HG03439 (cell line): ENCODE results near the gene AUTS2.

Experiments used
- ATAC-seq: cut with Tn5 transposase; IDR thresholded peaks from one replicate; pipeline ENCODE4 v1.9.1; 2021; ENCODE audit warnings: mild to moderate bottlenecking, moderate library complexity; ENCODE audit not compliant: unreplicated experiment

The AUTS2 gene

GRCh38 chr7:70421319-70421718, 823.0 kb downstream of the AUTS2 start:
- ATAC-seq, result no peak

- peak; percentile 81 for ATAC-seq
These were observed 828.1 kb downstream of the AUTS2 start for GRCh38 chr7:70426249-70426880.

- ATAC-seq, result no peak
These were observed 834.3 kb downstream of the AUTS2 start for GRCh38 chr7:70432567-70433001.

GRCh38 chr7:70434376-70434775, 836.1 kb downstream of the AUTS2 start:
- no peak for ATAC-seq

- ATAC-seq, result no peak
These were observed 836.5 kb downstream of the AUTS2 start for GRCh38 chr7:70434821-70435220.

GRCh38 chr7:70435634-70436033, 837.4 kb downstream of the AUTS2 start:
- no peak for ATAC-seq

- ATAC-seq, result no peak
These were observed 838.6 kb downstream of the AUTS2 start for GRCh38 chr7:70436790-70437350.

- ATAC-seq, result no peak
These were observed 841.4 kb downstream of the AUTS2 start for GRCh38 chr7:70439651-70440050.

GRCh38 chr7:70446448-70447143, 848.3 kb downstream of the AUTS2 start:
- no peak for ATAC-seq

GRCh38 chr7:70448312-70448906, 850.1 kb downstream of the AUTS2 start:
- no peak for ATAC-seq

- no peak for ATAC-seq
These were observed 852.5 kb downstream of the AUTS2 start for GRCh38 chr7:70450731-70451130.

GRCh38 chr7:70455925-70456324, 857.6 kb downstream of the AUTS2 start:
- ATAC-seq, result no peak

GRCh38 chr7:70456719-70457118, 858.4 kb downstream of the AUTS2 start:
- ATAC-seq, result peak; percentile 52

GRCh38 chr7:70457482-70457881, 859.2 kb downstream of the AUTS2 start:
- ATAC-seq, result no peak

GRCh38 chr7:70457883-70458680, 859.8 kb downstream of the AUTS2 start:
- no peak for ATAC-seq

- no peak for ATAC-seq
These were observed 860.5 kb downstream of the AUTS2 start for GRCh38 chr7:70458745-70459144.

- no peak for ATAC-seq
These were observed 861.3 kb downstream of the AUTS2 start for GRCh38 chr7:70459546-70459945.

GRCh38 chr7:70460071-70460470, 861.8 kb downstream of the AUTS2 start:
- no peak for ATAC-seq

GRCh38 chr7:70460562-70460961, 862.3 kb downstream of the AUTS2 start:
- no peak for ATAC-seq

GRCh38 chr7:70463352-70463938, 865.2 kb downstream of the AUTS2 start:
- ATAC-seq, result no peak
